ENCODE data around the gene IGFBPL1.

Gene IGFBPL1

GRCh38 chr9:38445154-38446043 is 21.1 kb upstream of the IGFBPL1 start:
- TF ChIP-seq CTCF (IDR thresholded peaks at IDR 0.05; ENCODE audit: low read depth, low read length) = no peak
- Histone ChIP-seq H3K36me3 (no peaks in the 10 kb centered on the region), H3K9me3 (ENCODE audit: severe bottlenecking) (no peaks in the 10 kb centered on the region), H3K27me3 (ENCODE audit: insufficient read depth, low read depth, severe bottlenecking) (no peaks in the 10 kb centered on the region), H3K27ac (no peak overlapping the region), H3K4me3 (ENCODE audit: low read depth, low read length) (no peak overlapping the region)
- DNase-seq = no peak

- Histone ChIP-seq H3K27me3 (ENCODE audit: insufficient read depth, low read depth, severe bottlenecking) (no peaks in the 10 kb centered on the region), H3K36me3 (no peaks in the 10 kb centered on the region), H3K9me3 (ENCODE audit: severe bottlenecking) (no peaks in the 10 kb centered on the region), H3K4me3 (ENCODE audit: low read depth, low read length) (no peak overlapping the region), H3K27ac (no peak overlapping the region)
- DNase-seq = no peak
- TF ChIP-seq CTCF (IDR thresholded peaks at IDR 0.05; ENCODE audit: low read depth, low read length) = no peak
Observed at GRCh38 chr9:38443597-38443996, 19.3 kb upstream of the IGFBPL1 start.

GRCh38 chr9:38443181-38443580 is 18.9 kb upstream of the IGFBPL1 start:
- Histone ChIP-seq H3K27ac (no peak overlapping the region), H3K4me3 (ENCODE audit: low read depth, low read length) (no peak overlapping the region), H3K9me3 (ENCODE audit: severe bottlenecking) (no peaks in the 10 kb centered on the region), H3K36me3 (no peaks in the 10 kb centered on the region), H3K27me3 (ENCODE audit: insufficient read depth, low read depth, severe bottlenecking) (no peaks in the 10 kb centered on the region)
- DNase-seq = no peak
- TF ChIP-seq CTCF (IDR thresholded peaks at IDR 0.05; ENCODE audit: low read depth, low read length) = no peak

- Histone ChIP-seq H3K4me3 (ENCODE audit: low read depth, low read length) (no peak overlapping the region), H3K27me3 (ENCODE audit: insufficient read depth, low read depth, severe bottlenecking) (no peaks in the 10 kb centered on the region), H3K27ac (no peak overlapping the region), H3K36me3 (no peaks in the 10 kb centered on the region), H3K9me3 (ENCODE audit: severe bottlenecking) (no peaks in the 10 kb centered on the region)
- DNase-seq = no peak
- no peak for TF ChIP-seq CTCF (IDR thresholded peaks at IDR 0.05; ENCODE audit: low read depth, low read length)
Observed at GRCh38 chr9:38442473-38443096, 18.3 kb upstream of the IGFBPL1 start.

GRCh38 chr9:38441347-38442085 is 17.3 kb upstream of the IGFBPL1 start:
- no peak overlapping the region for H3K27ac ChIP-seq
- H3K36me3 ChIP-seq = no peaks in the 10 kb centered on the region
- TF ChIP-seq CTCF (IDR thresholded peaks at IDR 0.05; ENCODE audit: low read depth, low read length) = no peak
- H3K9me3 ChIP-seq (ENCODE audit: severe bottlenecking) = no peaks in the 10 kb centered on the region
- H3K4me3 ChIP-seq (ENCODE audit: low read depth, low read length) = no peak overlapping the region
- DNase-seq = no peak
- H3K27me3 ChIP-seq (ENCODE audit: insufficient read depth, low read depth, severe bottlenecking) = no peaks in the 10 kb centered on the region

Data from WERI-Rb-1 (cell line).